MM.1S (cell line): ENCODE data around the gene BANP.
"Not testable (repeated sequence)": the region's sequence is repeated elsewhere in the genome, so short reads cannot be mapped to it uniquely, and the experiment has no call there.

Experiments used
- DNase-seq: peaks from one replicate; pipeline ENCODE4 v3.0.0-alpha.2; 2015
- H2AFZ ChIP-seq: fragments of 300-600 bp; sonication (generic); 2 replicates; pipeline ENCODE4 v1.6.0; 2016; ENCODE audit warnings: antibody characterized with exemption, low read length
- H3F3A ChIP-seq: fragments of 300-600 bp; sonication (generic); 2 replicates; pipeline ENCODE4 v1.6.1; 2016; ENCODE audit warnings: mild to moderate bottlenecking, antibody characterized with exemption, low read length, moderate library complexity, mixed read lengths; ENCODE audit not compliant: insufficient read depth
- H3K27ac ChIP-seq: fragments of 300-600 bp; sonication (generic); 2 replicates; pipeline ENCODE4 v1.5.1; 2016; ENCODE audit warnings: mild to moderate bottlenecking, low read length
- H3K27me3 ChIP-seq: fragments of 300-600 bp; sonication (generic); replicated peaks from 2 replicates; pipeline ENCODE4 v1.6.0; 2016; ENCODE audit warnings: low read length; ENCODE audit not compliant: insufficient read depth
- H3K36me3 ChIP-seq: fragments of 300-600 bp; sonication (generic); replicated peaks from 2 replicates; pipeline ENCODE4 v1.6.1; 2016; ENCODE audit warnings: mild to moderate bottlenecking, low read length, mixed read lengths; ENCODE audit not compliant: insufficient read depth
- H3K4me1 ChIP-seq: fragments of 300-600 bp; sonication (generic); 2 replicates; pipeline ENCODE4 v1.6.1; 2016; ENCODE audit warnings: low read length, mixed read lengths
- H3K4me2 ChIP-seq: fragments of 300-600 bp; sonication (generic); 2 replicates; pipeline ENCODE4 v1.6.0; 2016; ENCODE audit warnings: low read depth, low read length
- H3K4me3 ChIP-seq: fragments of 300-600 bp; sonication (generic); 2 replicates; pipeline ENCODE4 v1.5.1; 2016; ENCODE audit warnings: low read length, mixed read lengths
- H3K79me2 ChIP-seq: fragments of 300-600 bp; sonication (generic); 2 replicates; pipeline ENCODE4 v1.6.1; 2016; ENCODE audit warnings: mixed run types, low read length, mixed read lengths
- H3K9ac ChIP-seq: fragments of 300-600 bp; sonication (generic); 2 replicates; pipeline ENCODE4 v1.6.1; 2016; ENCODE audit warnings: low read length, mixed read lengths
- H3K9me2 ChIP-seq: fragments of 300-600 bp; sonication (generic); replicated peaks from 2 replicates; pipeline ENCODE4 v1.6.1; 2016; ENCODE audit warnings: mild to moderate bottlenecking, low read length, mixed read lengths; ENCODE audit not compliant: insufficient read depth
- H3K9me3 ChIP-seq: fragments of 300-600 bp; sonication (generic); replicated peaks from 2 replicates; pipeline ENCODE4 v1.6.1; 2016; ENCODE audit warnings: mild to moderate bottlenecking, low read length, mixed read lengths; ENCODE audit not compliant: insufficient read depth
- H4K20me1 ChIP-seq: fragments of 300-600 bp; sonication (generic); 2 replicates; pipeline ENCODE4 v1.6.1; 2016; ENCODE audit warnings: mild to moderate bottlenecking, low read length, moderate library complexity, mixed read lengths; ENCODE audit not compliant: insufficient read depth
- CTCF ChIP-seq: fragments of 300-600 bp; sonication (generic); IDR thresholded peaks from 2 replicates; pipeline ENCODE4 v1.5.1; 2016; ENCODE audit warnings: antibody characterized with exemption, low read length, mixed read lengths
- EZH2 ChIP-seq: fragments of 300-600 bp; sonication (generic); optimal IDR thresholded peaks from 2 replicates; pipeline ENCODE3; 2017; ENCODE audit warnings: low read depth, mild to moderate bottlenecking, antibody characterized with exemption, low read length, mixed read lengths
- EZH2phosphoT487 ChIP-seq: fragments of 300-600 bp; sonication (generic); IDR thresholded peaks from 2 replicates; pipeline ENCODE4 v1.6.1; 2018; ENCODE audit warnings: antibody characterized with exemption, low read length

The BANP gene

GRCh38 chr16:87909203-87909935, 41.9 kb upstream of the BANP start:
- DNase-seq: peak; percentile 56
- TF ChIP-seq CTCF: peak; percentile 51
- H3K27me3 ChIP-seq, H3K4me3 ChIP-seq, H3K27ac ChIP-seq, H3K9me3 ChIP-seq, H3K4me1 ChIP-seq, H3K9me2 ChIP-seq, H3F3A ChIP-seq, H3K9ac ChIP-seq, H3K79me2 ChIP-seq, H3K36me3 ChIP-seq, H4K20me1 ChIP-seq, H2AFZ ChIP-seq: not testable (repeated sequence)
- peak overlapping the region; percentile 21; the same call in 1 of the 2 replicates for H3K4me2 ChIP-seq

- not testable (repeated sequence) for H3K27me3 ChIP-seq, H2AFZ ChIP-seq, H3K4me2 ChIP-seq, H4K20me1 ChIP-seq, DNase-seq, H3K79me2 ChIP-seq, H3K9me3 ChIP-seq, H3K27ac ChIP-seq, H3K4me3 ChIP-seq, H3K4me1 ChIP-seq, H3K9ac ChIP-seq, H3K9me2 ChIP-seq, H3F3A ChIP-seq, H3K36me3 ChIP-seq
Measured at GRCh38 chr16:87911106-87911763, 40.0 kb upstream of the BANP start.

- not testable (repeated sequence) for H3K4me2 ChIP-seq, DNase-seq, H2AFZ ChIP-seq
Measured at GRCh38 chr16:87912691-87913090, 38.5 kb upstream of the BANP start.

GRCh38 chr16:87914021-87914725, 37.1 kb upstream of the BANP start:
- H3K4me3 ChIP-seq, H3K79me2 ChIP-seq, H3F3A ChIP-seq, H3K9ac ChIP-seq, H3K9me3 ChIP-seq, H3K27ac ChIP-seq, H3K4me2 ChIP-seq, H2AFZ ChIP-seq, DNase-seq, H3K27me3 ChIP-seq, H4K20me1 ChIP-seq, H3K36me3 ChIP-seq, H3K4me1 ChIP-seq, H3K9me2 ChIP-seq: not testable (repeated sequence)

More at GRCh38 chr16:87912691-87913090, 38.5 kb upstream of the BANP start:
- not testable (repeated sequence) for H3K79me2 ChIP-seq, H3K36me3 ChIP-seq, H3K9ac ChIP-seq, H3K9me2 ChIP-seq, H3K4me3 ChIP-seq, H3K27me3 ChIP-seq, H3F3A ChIP-seq, H3K9me3 ChIP-seq, H4K20me1 ChIP-seq, H3K27ac ChIP-seq, H3K4me1 ChIP-seq

GRCh38 chr16:87914812-87915211, 36.4 kb upstream of the BANP start:
- no peak overlapping the region for H3K4me3 ChIP-seq
- H3K27ac ChIP-seq: no peak overlapping the region
- H3K9me2 ChIP-seq: no peaks in the 10 kb centered on the region
- H3K9ac ChIP-seq: no peak overlapping the region
- DNase-seq: no peak
- TF ChIP-seq CTCF (no peak), EZH2phosphoT487 (no peak), EZH2 (no peak)
- no peaks in the 10 kb centered on the region for H3K27me3 ChIP-seq
- H3K36me3 ChIP-seq: no peaks in the 10 kb centered on the region
- no peaks in the 10 kb centered on the region for H4K20me1 ChIP-seq
- H3F3A ChIP-seq: no peaks in the 10 kb centered on the region
- H3K9me3 ChIP-seq: no peaks in the 10 kb centered on the region
- no peak overlapping the region for H2AFZ ChIP-seq
- H3K4me2 ChIP-seq: no peak overlapping the region
- H3K79me2 ChIP-seq: no peaks in the 10 kb centered on the region
- H3K4me1 ChIP-seq: no peaks in the 10 kb centered on the region
